ENCODE measurements around the gene MOSPD2.

MOSPD2 gene

GRCh38 chrX:14919407-14919806 lies 46.2 kb downstream of the MOSPD2 start:
- H3K9ac ChIP-seq (ENCODE audit: low read length), result no peak overlapping the region
- no peak overlapping the region for H3K4me3 ChIP-seq (ENCODE audit: low read length)
- H3K27ac ChIP-seq (ENCODE audit: low read depth, low read length), result no peak overlapping the region
- H3K36me3 ChIP-seq (ENCODE audit: control insufficient read depth, insufficient read depth, low read length), result no peaks in the 10 kb centered on the region
- H3K27me3 ChIP-seq (ENCODE audit: control insufficient read depth, insufficient read depth, low read length), result no peaks in the 10 kb centered on the region
- H3K4me1 ChIP-seq (ENCODE audit: control insufficient read depth, insufficient read depth, low read length), result no peaks in the 10 kb centered on the region

- Histone ChIP-seq H3K4me3 (ENCODE audit: low read length) (no peak overlapping the region), H3K36me3 (ENCODE audit: control insufficient read depth, insufficient read depth, low read length) (no peaks in the 10 kb centered on the region), H3K27me3 (ENCODE audit: control insufficient read depth, insufficient read depth, low read length) (no peaks in the 10 kb centered on the region), H3K4me1 (ENCODE audit: control insufficient read depth, insufficient read depth, low read length) (no peaks in the 10 kb centered on the region), H3K27ac (ENCODE audit: low read depth, low read length) (no peak overlapping the region), H3K9ac (ENCODE audit: low read length) (no peak overlapping the region)
These were observed 47.0 kb downstream of the MOSPD2 start for GRCh38 chrX:14920196-14920595.

- Histone ChIP-seq H3K27ac (ENCODE audit: low read depth, low read length) (no peak overlapping the region), H3K9ac (ENCODE audit: low read length) (no peak overlapping the region), H3K36me3 (ENCODE audit: control insufficient read depth, insufficient read depth, low read length) (no peaks in the 10 kb centered on the region), H3K4me3 (ENCODE audit: low read length) (no peak overlapping the region), H3K4me1 (ENCODE audit: control insufficient read depth, insufficient read depth, low read length) (no peaks in the 10 kb centered on the region), H3K27me3 (ENCODE audit: control insufficient read depth, insufficient read depth, low read length) (no peaks in the 10 kb centered on the region)
These were observed 49.2 kb downstream of the MOSPD2 start for GRCh38 chrX:14922437-14922836.

- Histone ChIP-seq H3K36me3 (ENCODE audit: control insufficient read depth, insufficient read depth, low read length) (no peaks in the 10 kb centered on the region), H3K27ac (ENCODE audit: low read depth, low read length) (no peak overlapping the region), H3K27me3 (ENCODE audit: control insufficient read depth, insufficient read depth, low read length) (no peaks in the 10 kb centered on the region), H3K9ac (ENCODE audit: low read length) (no peak overlapping the region), H3K4me3 (ENCODE audit: low read length) (no peak overlapping the region), H3K4me1 (ENCODE audit: control insufficient read depth, insufficient read depth, low read length) (no peaks in the 10 kb centered on the region)
These were observed 50.5 kb downstream of the MOSPD2 start for GRCh38 chrX:14923761-14924160.

GRCh38 chrX:14926471-14926870 lies 53.2 kb downstream of the MOSPD2 start:
- no peak overlapping the region for H3K27ac ChIP-seq (ENCODE audit: low read depth, low read length)
- no peaks in the 10 kb centered on the region for H3K36me3 ChIP-seq (ENCODE audit: control insufficient read depth, insufficient read depth, low read length)
- no peaks in the 10 kb centered on the region for H3K27me3 ChIP-seq (ENCODE audit: control insufficient read depth, insufficient read depth, low read length)
- H3K4me3 ChIP-seq (ENCODE audit: low read length), result no peak overlapping the region
- no peak overlapping the region for H3K9ac ChIP-seq (ENCODE audit: low read length)
- H3K4me1 ChIP-seq (ENCODE audit: control insufficient read depth, insufficient read depth, low read length), result no peaks in the 10 kb centered on the region

- Histone ChIP-seq H3K4me1 (ENCODE audit: control insufficient read depth, insufficient read depth, low read length) (no peaks in the 10 kb centered on the region), H3K4me3 (ENCODE audit: low read length) (no peak overlapping the region), H3K9ac (ENCODE audit: low read length) (no peak overlapping the region), H3K27ac (ENCODE audit: low read depth, low read length) (no peak overlapping the region), H3K27me3 (ENCODE audit: control insufficient read depth, insufficient read depth, low read length) (no peaks in the 10 kb centered on the region), H3K36me3 (ENCODE audit: control insufficient read depth, insufficient read depth, low read length) (no peaks in the 10 kb centered on the region)
These were observed 54.2 kb downstream of the MOSPD2 start for GRCh38 chrX:14927401-14927800.

GRCh38 chrX:14930663-14931062 lies 57.4 kb downstream of the MOSPD2 start:
- Histone ChIP-seq H3K4me1 (ENCODE audit: control insufficient read depth, insufficient read depth, low read length) (no peaks in the 10 kb centered on the region), H3K27ac (ENCODE audit: low read depth, low read length) (no peak overlapping the region), H3K9ac (ENCODE audit: low read length) (no peak overlapping the region), H3K36me3 (ENCODE audit: control insufficient read depth, insufficient read depth, low read length) (no peaks in the 10 kb centered on the region), H3K27me3 (ENCODE audit: control insufficient read depth, insufficient read depth, low read length) (no peaks in the 10 kb centered on the region), H3K4me3 (ENCODE audit: low read length) (no peak overlapping the region)

- Histone ChIP-seq H3K36me3 (ENCODE audit: control insufficient read depth, insufficient read depth, low read length) (no peaks in the 10 kb centered on the region), H3K27ac (ENCODE audit: low read depth, low read length) (no peak overlapping the region), H3K9ac (ENCODE audit: low read length) (no peak overlapping the region), H3K4me3 (ENCODE audit: low read length) (no peak overlapping the region), H3K4me1 (ENCODE audit: control insufficient read depth, insufficient read depth, low read length) (no peaks in the 10 kb centered on the region), H3K27me3 (ENCODE audit: control insufficient read depth, insufficient read depth, low read length) (no peaks in the 10 kb centered on the region)
These were observed 58.9 kb downstream of the MOSPD2 start for GRCh38 chrX:14932136-14932535.

- H3K27ac ChIP-seq (ENCODE audit: low read depth, low read length), result no peak overlapping the region
- H3K36me3 ChIP-seq (ENCODE audit: control insufficient read depth, insufficient read depth, low read length), result no peaks in the 10 kb centered on the region
- H3K27me3 ChIP-seq (ENCODE audit: control insufficient read depth, insufficient read depth, low read length), result no peaks in the 10 kb centered on the region
- H3K4me3 ChIP-seq (ENCODE audit: low read length), result no peak overlapping the region
- no peaks in the 10 kb centered on the region for H3K4me1 ChIP-seq (ENCODE audit: control insufficient read depth, insufficient read depth, low read length)
- no peak overlapping the region for H3K9ac ChIP-seq (ENCODE audit: low read length)
These were observed 61.2 kb downstream of the MOSPD2 start for GRCh38 chrX:14934423-14934822.

- Histone ChIP-seq H3K36me3 (ENCODE audit: control insufficient read depth, insufficient read depth, low read length) (no peaks in the 10 kb centered on the region), H3K4me1 (ENCODE audit: control insufficient read depth, insufficient read depth, low read length) (no peaks in the 10 kb centered on the region), H3K27me3 (ENCODE audit: control insufficient read depth, insufficient read depth, low read length) (no peaks in the 10 kb centered on the region), H3K9ac (ENCODE audit: low read length) (no peak overlapping the region), H3K4me3 (ENCODE audit: low read length) (no peak overlapping the region), H3K27ac (ENCODE audit: low read depth, low read length) (no peak overlapping the region)
These were observed 63.3 kb downstream of the MOSPD2 start for GRCh38 chrX:14936561-14936960.

- Histone ChIP-seq H3K4me1 (ENCODE audit: control insufficient read depth, insufficient read depth, low read length) (no peaks in the 10 kb centered on the region), H3K9ac (ENCODE audit: low read length) (no peak overlapping the region), H3K36me3 (ENCODE audit: control insufficient read depth, insufficient read depth, low read length) (no peaks in the 10 kb centered on the region), H3K27me3 (ENCODE audit: control insufficient read depth, insufficient read depth, low read length) (no peaks in the 10 kb centered on the region), H3K4me3 (ENCODE audit: low read length) (no peak overlapping the region), H3K27ac (ENCODE audit: low read depth, low read length) (no peak overlapping the region)
These were observed 66.4 kb downstream of the MOSPD2 start for GRCh38 chrX:14939644-14940043.

GRCh38 chrX:14941301-14941700 lies 68.1 kb downstream of the MOSPD2 start:
- H3K9ac ChIP-seq (ENCODE audit: low read length), result no peak overlapping the region
- H3K36me3 ChIP-seq (ENCODE audit: control insufficient read depth, insufficient read depth, low read length), result no peaks in the 10 kb centered on the region
- no peaks in the 10 kb centered on the region for H3K4me1 ChIP-seq (ENCODE audit: control insufficient read depth, insufficient read depth, low read length)
- no peak overlapping the region for H3K27ac ChIP-seq (ENCODE audit: low read depth, low read length)
- no peaks in the 10 kb centered on the region for H3K27me3 ChIP-seq (ENCODE audit: control insufficient read depth, insufficient read depth, low read length)
- no peak overlapping the region for H3K4me3 ChIP-seq (ENCODE audit: low read length)

- Histone ChIP-seq H3K4me3 (ENCODE audit: low read length) (no peak overlapping the region), H3K36me3 (ENCODE audit: control insufficient read depth, insufficient read depth, low read length) (no peaks in the 10 kb centered on the region), H3K27me3 (ENCODE audit: control insufficient read depth, insufficient read depth, low read length) (no peaks in the 10 kb centered on the region), H3K4me1 (ENCODE audit: control insufficient read depth, insufficient read depth, low read length) (no peaks in the 10 kb centered on the region), H3K9ac (ENCODE audit: low read length) (no peak overlapping the region), H3K27ac (ENCODE audit: low read depth, low read length) (no peak overlapping the region)
These were observed 69.1 kb downstream of the MOSPD2 start for GRCh38 chrX:14942341-14942740.
